PC-3 (cell line): ENCODE measurements around the gene PCMT1. TPM values are rescaled to one million over a fixed set of nuclear protein-coding genes. Genes with fewer than 3 reads are reported as not detected.
"Not testable (repeated sequence)": the region's sequence is repeated elsewhere in the genome, so short reads cannot be mapped to it uniquely, and the experiment has no call there.

Source experiments
- ATAC-seq: fragments of 200-7000 bp; cut with Tn5 transposase; 2 replicates; pipeline ENCODE4 v1.9.1; 2020; ENCODE audit warnings: mild to moderate bottlenecking, moderate library complexity
- BruUV-seq: library from RNA; stranded (reverse); fragments of 400-500 nt; replicated peaks from 2 replicates; lab custom pipeline; 2021; lab: Mats Ljungman, UMichigan
- CTCF ChIA-PET: fragments of 300-600 bp; sonication (Branson Sonifier 250); formaldehyde crosslinking; loops from one replicate; lab custom pipeline; 2022; ENCODE audit warnings: antibody characterized with exemption; lab: Charles Lee
- POLR2A ChIA-PET: fragments of 300-600 bp; sonication (Branson Sonifier 250); formaldehyde crosslinking; loops from one replicate; lab custom pipeline; 2022; ENCODE audit warnings: antibody characterized with exemption; ENCODE audit not compliant: unreplicated experiment; lab: Charles Lee
- DNase-seq: peaks from one replicate; pipeline ENCODE4 v3.0.0-alpha.2; 2015
- H2AFZ ChIP-seq: fragments of 300-600 bp; sonication (generic); 2 replicates; pipeline ENCODE4 v1.6.0; 2016; ENCODE audit warnings: antibody characterized with exemption, low read length
- H3F3A ChIP-seq: fragments of 300-600 bp; sonication (generic); one replicate; pipeline ENCODE4 v1.6.0; 2017; ENCODE audit warnings: antibody characterized with exemption, low read length, control low read depth, mild to moderate bottlenecking; ENCODE audit not compliant: unreplicated experiment
- H3K27ac ChIP-seq: fragments of 300-600 bp; sonication (generic); 2 replicates; pipeline ENCODE4 v1.5.1; 2016; ENCODE audit warnings: mild to moderate bottlenecking, low read length
- H3K27me3 ChIP-seq: fragments of 300-600 bp; sonication (generic); 2 replicates; pipeline ENCODE4 v1.6.1; 2016; ENCODE audit warnings: low read length, mixed read lengths
- H3K36me3 ChIP-seq: fragments of 300-600 bp; sonication (generic); 2 replicates; pipeline ENCODE4 v1.6.1; 2016; ENCODE audit warnings: low read depth, mixed run types, low read length, mixed read lengths
- H3K4me1 ChIP-seq: fragments of 300-600 bp; sonication (generic); 2 replicates; pipeline ENCODE4 v1.5.1; 2016; ENCODE audit warnings: low read length; ENCODE audit not compliant: insufficient read depth
- H3K4me2 ChIP-seq: fragments of 300-600 bp; sonication (generic); 2 replicates; pipeline ENCODE4 v1.6.0; 2016; ENCODE audit warnings: low read length
- H3K4me3 ChIP-seq: fragments of 300-600 bp; sonication (generic); 2 replicates; pipeline ENCODE4 v1.5.1; 2016; ENCODE audit warnings: mild to moderate bottlenecking, low read length, mixed read lengths
- H3K79me2 ChIP-seq: fragments of 300-600 bp; sonication (generic); 2 replicates; pipeline ENCODE4 v1.6.1; 2017; ENCODE audit warnings: low read length, mixed read lengths
- H3K9ac ChIP-seq: fragments of 300-600 bp; sonication (generic); 2 replicates; pipeline ENCODE4 v1.6.0; 2016; ENCODE audit warnings: mild to moderate bottlenecking, low read length
- H3K9me2 ChIP-seq: fragments of 300-600 bp; sonication (generic); replicated peaks from 2 replicates; pipeline ENCODE4 v1.6.1; 2016; ENCODE audit warnings: mixed run types, low read length, mixed read lengths
- H3K9me3 ChIP-seq: fragments of 300-600 bp; sonication (generic); 2 replicates; pipeline ENCODE4 v1.6.1; 2016; ENCODE audit warnings: low read length, mixed read lengths
- H4K20me1 ChIP-seq: fragments of 300-600 bp; sonication (generic); 2 replicates; pipeline ENCODE4 v1.6.1; 2016; ENCODE audit warnings: low read length, mixed read lengths
- EZH2 ChIP-seq: fragments of 300-600 bp; sonication (generic); IDR thresholded peaks from one replicate; pipeline ENCODE4 v1.6.1; 2017; ENCODE audit warnings: antibody characterized with exemption, mild to moderate bottlenecking, low read length; ENCODE audit not compliant: unreplicated experiment
- EZH2phosphoT487 ChIP-seq: fragments of 300-600 bp; sonication (generic); IDR thresholded peaks from 2 replicates; pipeline ENCODE4 v1.6.1; 2018; ENCODE audit warnings: mild to moderate bottlenecking, antibody characterized with exemption, low read length, borderline replicate concordance
- intact Hi-C: fragments of 100-400 bp; cut with micrococcal nuclease; formaldehyde crosslinking; loops from 2 replicates; pipeline ENCODE4 v1.9.0; 2023
- total RNA-seq: library from RNA; depleted of rRNA; stranded (reverse); fragments of >200 nt; gene quantifications from 2 replicates; pipeline ENCODE4 v1.2.3, GENCODE V29; 2014
- TF ChIP-seq, protein P1 (sequence below): fragments of 300-600 bp; sonication (generic); conservative IDR thresholded peaks from 2 replicates; pipeline ENCODE4 v1.5.1; 2017; ENCODE audit warnings: antibody characterized with exemption, low read depth, mild to moderate bottlenecking, low read length

The PCMT1 gene
- total RNA-seq, 1 experiment from 2014 or later = 122 TPM

DNA sequence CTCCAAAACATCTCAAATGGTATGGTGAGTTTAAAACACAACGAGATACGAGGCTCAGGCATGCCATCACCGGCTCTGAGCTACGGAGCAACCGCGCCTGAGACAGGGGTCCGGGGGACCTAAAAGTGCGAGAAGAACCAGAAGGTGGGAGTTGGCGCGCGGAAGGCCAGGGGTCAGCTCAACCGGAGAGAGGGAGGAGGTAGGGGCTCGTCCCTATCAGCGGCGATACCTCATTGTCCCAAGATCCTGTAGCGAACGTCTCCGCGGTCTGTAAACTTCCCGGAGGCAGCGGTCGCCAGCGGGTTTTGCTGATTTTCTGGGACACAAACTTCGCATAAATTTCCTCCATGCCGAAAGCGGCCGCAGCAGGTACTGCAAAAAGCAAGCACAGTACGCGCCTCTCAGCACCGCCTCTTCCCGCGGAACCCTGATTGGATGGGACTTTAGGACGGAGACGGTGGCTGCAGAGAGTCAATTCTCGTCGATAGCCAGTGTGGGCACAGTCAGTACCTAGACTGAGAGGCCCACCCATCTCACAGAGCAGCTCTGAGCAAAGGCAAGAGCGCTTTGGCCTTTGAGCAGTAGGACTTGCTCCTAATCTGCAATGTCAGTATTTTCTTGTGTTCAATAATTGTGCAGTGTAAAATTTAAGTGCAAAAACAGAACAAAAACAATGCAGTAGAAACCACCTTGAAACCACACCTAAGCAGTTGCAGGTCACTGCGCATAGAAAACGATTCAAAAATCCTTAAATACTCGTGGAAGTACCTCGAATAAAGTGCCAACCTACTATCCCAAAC lies 3.2 kb upstream of the PCMT1 start, which contains the start of gene NUP43:
Gene NUP43, minus strand, starts transcription at position 383 of the 800 bp plus-strand sequence. Its CDS starts 34 bp downstream, at position 349.
- Histone ChIP-seq H3F3A (no peaks in the 10 kb centered on the region), H3K9me2 (no peaks in the 10 kb centered on the region), H3K9ac (peak within 1 kb of the TSS; percentile 94), H3K27ac (0 out of 2 replicates have a peak within 1 kb of the TSS, but pooled peaks have one; percentile 23), H4K20me1 (no peaks in the 10 kb centered on the region), H3K79me2 (peaks cover 38% of the 10 kb centered on the region), H2AFZ (peak within 1 kb of the TSS; percentile 84), H3K36me3 (no peaks in the 10 kb centered on the region; the same call in 1 of the 2 replicates), H3K4me1 (peaks cover 6% of the 10 kb centered on the region; the same call in 1 of the 2 replicates), H3K27me3 (no peaks in the 10 kb centered on the region), H3K9me3 (no peaks in the 10 kb centered on the region), H3K4me3 (peak within 1 kb of the TSS; percentile 98), H3K4me2 (peak within 1 kb of the TSS; percentile 97)
- peak; percentile 89 for DNase-seq
- intact Hi-C loops = no loop called here
- TSS peak; percentile 54 for BruUV-seq
- TF ChIP-seq, protein P1, sequence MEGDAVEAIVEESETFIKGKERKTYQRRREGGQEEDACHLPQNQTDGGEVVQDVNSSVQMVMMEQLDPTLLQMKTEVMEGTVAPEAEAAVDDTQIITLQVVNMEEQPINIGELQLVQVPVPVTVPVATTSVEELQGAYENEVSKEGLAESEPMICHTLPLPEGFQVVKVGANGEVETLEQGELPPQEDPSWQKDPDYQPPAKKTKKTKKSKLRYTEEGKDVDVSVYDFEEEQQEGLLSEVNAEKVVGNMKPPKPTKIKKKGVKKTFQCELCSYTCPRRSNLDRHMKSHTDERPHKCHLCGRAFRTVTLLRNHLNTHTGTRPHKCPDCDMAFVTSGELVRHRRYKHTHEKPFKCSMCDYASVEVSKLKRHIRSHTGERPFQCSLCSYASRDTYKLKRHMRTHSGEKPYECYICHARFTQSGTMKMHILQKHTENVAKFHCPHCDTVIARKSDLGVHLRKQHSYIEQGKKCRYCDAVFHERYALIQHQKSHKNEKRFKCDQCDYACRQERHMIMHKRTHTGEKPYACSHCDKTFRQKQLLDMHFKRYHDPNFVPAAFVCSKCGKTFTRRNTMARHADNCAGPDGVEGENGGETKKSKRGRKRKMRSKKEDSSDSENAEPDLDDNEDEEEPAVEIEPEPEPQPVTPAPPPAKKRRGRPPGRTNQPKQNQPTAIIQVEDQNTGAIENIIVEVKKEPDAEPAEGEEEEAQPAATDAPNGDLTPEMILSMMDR = peak; percentile 42; the same call in 1 of the 2 replicates
- TF ChIP-seq EZH2 (no peak), EZH2phosphoT487 (no peak)
- ChIA-PET POLR2A (no interaction called here), CTCF (interaction anchor here (0.6 kb wide), 1 partner anchor 91 kb away, joined by 3 read pairs; no protein-coding TSS in a partner anchor)
- peak; percentile 52 for ATAC-seq

DNA sequence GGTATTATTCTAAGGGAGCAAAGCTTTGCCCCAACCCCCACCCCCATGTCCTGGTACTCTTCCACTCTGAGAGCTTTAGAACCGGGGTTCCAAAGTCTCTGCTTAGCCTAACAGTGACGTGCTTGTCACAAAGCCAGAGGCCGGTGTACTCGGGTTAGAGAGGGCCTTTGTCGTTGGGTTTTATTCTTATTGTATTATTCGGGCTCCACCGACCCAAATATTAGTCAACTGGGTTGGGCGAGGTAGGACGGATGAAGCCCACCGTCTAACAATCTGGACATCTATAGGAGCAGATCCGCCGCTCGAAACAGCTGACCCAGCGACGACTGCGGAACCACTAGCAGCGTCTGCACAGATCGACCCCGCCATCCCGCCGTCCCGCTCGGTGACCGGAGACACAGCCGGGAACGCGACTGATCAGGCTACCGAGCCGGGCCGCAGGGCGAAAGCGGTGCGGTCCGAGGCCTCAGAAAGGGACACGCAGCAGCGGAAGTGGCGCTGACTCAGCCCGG lies 403 bp upstream of the PCMT1 start:
- DNase-seq, POLR2A ChIA-PET, H4K20me1 ChIP-seq, H3K9me3 ChIP-seq, H2AFZ ChIP-seq, ATAC-seq, H3K9me2 ChIP-seq, H3K36me3 ChIP-seq, H3K27me3 ChIP-seq, CTCF ChIA-PET, H3F3A ChIP-seq, intact Hi-C loops: not testable (repeated sequence)
- BruUV-seq = TSS peak; percentile 73
- H3K27ac ChIP-seq = 0 out of 2 replicates have a peak overlapping the region, but pooled peaks have one; percentile 23
- H3K79me2 ChIP-seq = peaks cover 62% of the 10 kb centered on the region
- peaks cover 11% of the 10 kb centered on the region; the same call in 1 of the 2 replicates for H3K4me1 ChIP-seq
- H3K4me3 ChIP-seq = peak overlapping the region; percentile 95
- H3K4me2 ChIP-seq = peak overlapping the region; percentile 59; the same call in 1 of the 2 replicates
- H3K9ac ChIP-seq = peak overlapping the region; percentile 97

DNA sequence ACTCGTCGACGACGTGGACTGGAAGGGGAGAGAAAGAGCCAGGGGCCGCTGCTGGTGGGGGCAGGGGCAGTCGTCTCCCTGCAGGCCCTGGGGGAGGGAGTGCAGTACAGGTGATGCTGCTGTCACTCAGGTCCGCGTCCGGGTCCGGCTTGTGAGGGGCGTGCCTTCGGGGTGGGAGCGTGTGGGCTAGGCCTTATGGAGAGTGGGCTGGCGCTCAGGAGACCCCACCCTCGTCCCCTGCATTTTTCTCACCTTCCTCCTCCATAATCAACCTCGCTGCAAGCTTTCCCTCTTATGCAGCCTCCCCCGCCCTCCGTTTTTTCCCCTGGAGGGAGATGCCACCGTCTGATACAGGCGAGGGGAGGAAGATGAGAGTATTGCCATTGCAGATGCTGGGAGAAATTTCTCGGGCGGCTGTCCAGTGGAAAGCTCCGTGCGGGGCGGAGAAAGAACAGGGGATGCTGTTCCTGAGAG lies 632 bp downstream of the PCMT1 start:
- BruUV-seq = no TSS peak
- Histone ChIP-seq H4K20me1 (peaks cover 16% of the 10 kb centered on the region; the same call in 1 of the 2 replicates), H3K4me3 (peak overlapping the region; percentile 95), H3K9me2 (no peaks in the 10 kb centered on the region), H3K36me3 (no peaks in the 10 kb centered on the region; the same call in 1 of the 2 replicates), H3K9me3 (no peaks in the 10 kb centered on the region), H3K4me1 (peaks cover 11% of the 10 kb centered on the region; the same call in 1 of the 2 replicates), H3K4me2 (peak overlapping the region; percentile 79), H3K79me2 (peaks cover 68% of the 10 kb centered on the region), H3K27me3 (no peaks in the 10 kb centered on the region), H3K9ac (peak overlapping the region; percentile 97), H3F3A (no peaks in the 10 kb centered on the region), H3K27ac (peak overlapping the region; percentile 67), H2AFZ (peak overlapping the region; percentile 82)
- DNase-seq = peak; percentile 44
- CTCF ChIA-PET = interaction anchor here (0.5 kb wide), 1 partner anchor 27 kb away, joined by 4 read pairs; no protein-coding TSS in a partner anchor
- intact Hi-C loops = no loop called here
- TF ChIP-seq, protein P1 = no peak
- TF ChIP-seq EZH2phosphoT487 = no peak
- TF ChIP-seq EZH2 = no peak
- POLR2A ChIA-PET = no interaction called here
- ATAC-seq = peak; percentile 58
